ENCODE measurements around the gene ABCB9.
A peak's percentile ranks its signal among the peaks of the same experiment; 100 is the strongest.
"Not testable (repeated sequence)": the region's sequence is repeated elsewhere in the genome, so short reads cannot be mapped to it uniquely, and the experiment has no call there.

The ABCB9 gene

GRCh38 chr12:122965851-122966742 is at the start of gene ABCB9:
Gene ABCB9, minus strand, starts transcription at chr12:122966463. Its CDS starts 6,228 bp downstream, at chr12:122960235.
- H2AFZ ChIP-seq (ENCODE audit: low read length, unreplicated experiment) = peak within 1 kb of the TSS; percentile 80
- peak within 1 kb of the TSS; percentile 94 for H3K4me3 ChIP-seq (ENCODE audit: low read depth, low read length)
- peaks cover 8% of the 10 kb centered on the region for H3K79me2 ChIP-seq (ENCODE audit: control insufficient read depth, insufficient read depth, low read length, unreplicated experiment)

GRCh38 chr12:123014473-123014872 is 48.2 kb upstream of the ABCB9 start:
- not testable (repeated sequence) for H2AFZ ChIP-seq (ENCODE audit: low read length, unreplicated experiment); H3K36me3 ChIP-seq (ENCODE audit: insufficient read depth, low read length); H3K79me2 ChIP-seq (ENCODE audit: control insufficient read depth, insufficient read depth, low read length, unreplicated experiment); H3K27ac ChIP-seq (ENCODE audit: low read depth, low read length); H3K27me3 ChIP-seq (ENCODE audit: insufficient read depth, low read length); H3K4me3 ChIP-seq (ENCODE audit: low read depth, low read length); H3K4me1 ChIP-seq (ENCODE audit: control insufficient read depth, insufficient read depth, low read length, unreplicated experiment)

More at GRCh38 chr12:122965851-122966742, at the start of gene ABCB9:
- peaks cover 19% of the 10 kb centered on the region for H3K4me1 ChIP-seq (ENCODE audit: control insufficient read depth, insufficient read depth, low read length, unreplicated experiment)
- H3K36me3 ChIP-seq (ENCODE audit: insufficient read depth, low read length) = no peaks in the 10 kb centered on the region
- H3K27ac ChIP-seq (ENCODE audit: low read depth, low read length) = no peak within 1 kb of the TSS
- H3K27me3 ChIP-seq (ENCODE audit: insufficient read depth, low read length) = no peaks in the 10 kb centered on the region

- H3K27ac ChIP-seq (ENCODE audit: low read depth, low read length) = no peak overlapping the region
- no peak overlapping the region for H3K4me3 ChIP-seq (ENCODE audit: low read depth, low read length)
- no peaks in the 10 kb centered on the region for H3K79me2 ChIP-seq (ENCODE audit: control insufficient read depth, insufficient read depth, low read length, unreplicated experiment)
- H3K27me3 ChIP-seq (ENCODE audit: insufficient read depth, low read length) = no peaks in the 10 kb centered on the region
- no peak overlapping the region for H2AFZ ChIP-seq (ENCODE audit: low read length, unreplicated experiment)
- no peaks in the 10 kb centered on the region for H3K36me3 ChIP-seq (ENCODE audit: insufficient read depth, low read length)
- no peaks in the 10 kb centered on the region for H3K4me1 ChIP-seq (ENCODE audit: control insufficient read depth, insufficient read depth, low read length, unreplicated experiment)
Observed at GRCh38 chr12:123013185-123014095, 47.2 kb upstream of the ABCB9 start.

- Histone ChIP-seq H3K27me3 (ENCODE audit: insufficient read depth, low read length) (no peaks in the 10 kb centered on the region), H3K36me3 (ENCODE audit: insufficient read depth, low read length) (no peaks in the 10 kb centered on the region), H3K4me1 (ENCODE audit: control insufficient read depth, insufficient read depth, low read length, unreplicated experiment) (no peaks in the 10 kb centered on the region), H3K27ac (ENCODE audit: low read depth, low read length) (no peak overlapping the region), H3K4me3 (ENCODE audit: low read depth, low read length) (no peak overlapping the region), H3K79me2 (ENCODE audit: control insufficient read depth, insufficient read depth, low read length, unreplicated experiment) (no peaks in the 10 kb centered on the region), H2AFZ (ENCODE audit: low read length, unreplicated experiment) (no peak overlapping the region)
Observed at GRCh38 chr12:123011701-123012100, 45.4 kb upstream of the ABCB9 start.

GRCh38 chr12:123010681-123011080 is 44.4 kb upstream of the ABCB9 start:
- H3K4me1 ChIP-seq (ENCODE audit: control insufficient read depth, insufficient read depth, low read length, unreplicated experiment) = no peaks in the 10 kb centered on the region
- no peaks in the 10 kb centered on the region for H3K79me2 ChIP-seq (ENCODE audit: control insufficient read depth, insufficient read depth, low read length, unreplicated experiment)
- no peak overlapping the region for H3K27ac ChIP-seq (ENCODE audit: low read depth, low read length)
- no peaks in the 10 kb centered on the region for H3K36me3 ChIP-seq (ENCODE audit: insufficient read depth, low read length)
- no peak overlapping the region for H2AFZ ChIP-seq (ENCODE audit: low read length, unreplicated experiment)
- H3K4me3 ChIP-seq (ENCODE audit: low read depth, low read length) = no peak overlapping the region
- no peaks in the 10 kb centered on the region for H3K27me3 ChIP-seq (ENCODE audit: insufficient read depth, low read length)

GRCh38 chr12:123010110-123010509 is 43.8 kb upstream of the ABCB9 start:
- no peak overlapping the region for H3K27ac ChIP-seq (ENCODE audit: low read depth, low read length)

GRCh38 chr12:123006977-123007376 is 40.7 kb upstream of the ABCB9 start:
- Histone ChIP-seq H2AFZ (ENCODE audit: low read length, unreplicated experiment) (no peak overlapping the region), H3K27me3 (ENCODE audit: insufficient read depth, low read length) (no peaks in the 10 kb centered on the region), H3K79me2 (ENCODE audit: control insufficient read depth, insufficient read depth, low read length, unreplicated experiment) (no peaks in the 10 kb centered on the region), H3K36me3 (ENCODE audit: insufficient read depth, low read length) (no peaks in the 10 kb centered on the region), H3K27ac (ENCODE audit: low read depth, low read length) (no peak overlapping the region), H3K4me1 (ENCODE audit: control insufficient read depth, insufficient read depth, low read length, unreplicated experiment) (no peaks in the 10 kb centered on the region), H3K4me3 (ENCODE audit: low read depth, low read length) (no peak overlapping the region)

More at GRCh38 chr12:123010110-123010509, 43.8 kb upstream of the ABCB9 start:
- no peaks in the 10 kb centered on the region for H3K4me1 ChIP-seq (ENCODE audit: control insufficient read depth, insufficient read depth, low read length, unreplicated experiment)
- H2AFZ ChIP-seq (ENCODE audit: low read length, unreplicated experiment) = no peak overlapping the region
- no peaks in the 10 kb centered on the region for H3K27me3 ChIP-seq (ENCODE audit: insufficient read depth, low read length)
- H3K79me2 ChIP-seq (ENCODE audit: control insufficient read depth, insufficient read depth, low read length, unreplicated experiment) = no peaks in the 10 kb centered on the region
- no peaks in the 10 kb centered on the region for H3K36me3 ChIP-seq (ENCODE audit: insufficient read depth, low read length)
- H3K4me3 ChIP-seq (ENCODE audit: low read depth, low read length) = no peak overlapping the region

GRCh38 chr12:123005081-123005626 is 38.9 kb upstream of the ABCB9 start:
- Histone ChIP-seq H3K4me3 (ENCODE audit: low read depth, low read length) (no peak overlapping the region), H3K4me1 (ENCODE audit: control insufficient read depth, insufficient read depth, low read length, unreplicated experiment) (no peaks in the 10 kb centered on the region), H2AFZ (ENCODE audit: low read length, unreplicated experiment) (no peak overlapping the region), H3K27me3 (ENCODE audit: insufficient read depth, low read length) (no peaks in the 10 kb centered on the region), H3K79me2 (ENCODE audit: control insufficient read depth, insufficient read depth, low read length, unreplicated experiment) (no peaks in the 10 kb centered on the region), H3K27ac (ENCODE audit: low read depth, low read length) (no peak overlapping the region), H3K36me3 (ENCODE audit: insufficient read depth, low read length) (no peaks in the 10 kb centered on the region)

- no peak overlapping the region for H3K27ac ChIP-seq (ENCODE audit: low read depth, low read length)
- H3K4me1 ChIP-seq (ENCODE audit: control insufficient read depth, insufficient read depth, low read length, unreplicated experiment) = no peaks in the 10 kb centered on the region
- H3K4me3 ChIP-seq (ENCODE audit: low read depth, low read length) = no peak overlapping the region
- no peaks in the 10 kb centered on the region for H3K36me3 ChIP-seq (ENCODE audit: insufficient read depth, low read length)
- no peaks in the 10 kb centered on the region for H3K79me2 ChIP-seq (ENCODE audit: control insufficient read depth, insufficient read depth, low read length, unreplicated experiment)
- H3K27me3 ChIP-seq (ENCODE audit: insufficient read depth, low read length) = no peaks in the 10 kb centered on the region
- no peak overlapping the region for H2AFZ ChIP-seq (ENCODE audit: low read length, unreplicated experiment)
Observed at GRCh38 chr12:123004287-123004686, 38.0 kb upstream of the ABCB9 start.

GRCh38 chr12:123003257-123003656 is 37.0 kb upstream of the ABCB9 start:
- no peaks in the 10 kb centered on the region for H3K79me2 ChIP-seq (ENCODE audit: control insufficient read depth, insufficient read depth, low read length, unreplicated experiment)
- no peak overlapping the region for H3K4me3 ChIP-seq (ENCODE audit: low read depth, low read length)
- no peaks in the 10 kb centered on the region for H3K4me1 ChIP-seq (ENCODE audit: control insufficient read depth, insufficient read depth, low read length, unreplicated experiment)
- no peak overlapping the region for H3K27ac ChIP-seq (ENCODE audit: low read depth, low read length)
- no peak overlapping the region for H2AFZ ChIP-seq (ENCODE audit: low read length, unreplicated experiment)
- H3K36me3 ChIP-seq (ENCODE audit: insufficient read depth, low read length) = no peaks in the 10 kb centered on the region
- H3K27me3 ChIP-seq (ENCODE audit: insufficient read depth, low read length) = no peaks in the 10 kb centered on the region

All from ACC112 (cell line).